Progenitor cell of endocrine pancreas (in vitro differentiated cells): ENCODE measurements around the gene UPP2. TPM values are rescaled to one million over a fixed set of nuclear protein-coding genes. Genes with fewer than 3 reads are reported as not detected.
A peak's percentile ranks its signal among the peaks of the same experiment; 100 is the strongest.

Experiments
- DNase-seq: peaks from one replicate; pipeline ENCODE4 v3.0.0; 2021; ENCODE audit warnings: low spot score; ENCODE audit not compliant: unreplicated experiment
- H3K27ac Mint-ChIP-seq: 2 replicates; pipeline ENCODE4 v1.8.0; 2021; ENCODE audit warnings: mild to moderate bottlenecking, moderate library complexity, mixed read lengths
- H3K27me3 Mint-ChIP-seq: 2 replicates; pipeline ENCODE4 v1.8.0; 2021; ENCODE audit warnings: mixed read lengths
- H3K36me3 Mint-ChIP-seq: 2 replicates; pipeline ENCODE4 v1.8.0; 2022; ENCODE audit warnings: mixed read lengths; ENCODE audit not compliant: insufficient read depth
- H3K4me1 Mint-ChIP-seq: 2 replicates; pipeline ENCODE4 v1.8.0; 2021; ENCODE audit warnings: low read depth, mixed read lengths
- H3K4me3 Mint-ChIP-seq: 2 replicates; pipeline ENCODE4 v1.8.0; 2021; ENCODE audit warnings: low read depth, mild to moderate bottlenecking, moderate library complexity, mixed read lengths
- H3K9me3 Mint-ChIP-seq: 2 replicates; pipeline ENCODE4 v1.8.0; 2021; ENCODE audit warnings: low read depth, mixed read lengths
- total RNA-seq: library from RNA; stranded (reverse); gene quantifications from 2 replicates; pipeline ENCODE4 v1.2.1, GENCODE V29; 2021
- TF ChIP-seq, protein P1 (sequence below): fragments of 200-600 bp; sonication (generic); IDR thresholded peaks from one replicate; pipeline ENCODE4 v1.5.0; 2021; ENCODE audit warnings: antibody characterized with exemption, mild to moderate bottlenecking; ENCODE audit not compliant: unreplicated experiment

Gene UPP2
- total RNA-seq, 1 donor from 2014 or later: not detected

DNA sequence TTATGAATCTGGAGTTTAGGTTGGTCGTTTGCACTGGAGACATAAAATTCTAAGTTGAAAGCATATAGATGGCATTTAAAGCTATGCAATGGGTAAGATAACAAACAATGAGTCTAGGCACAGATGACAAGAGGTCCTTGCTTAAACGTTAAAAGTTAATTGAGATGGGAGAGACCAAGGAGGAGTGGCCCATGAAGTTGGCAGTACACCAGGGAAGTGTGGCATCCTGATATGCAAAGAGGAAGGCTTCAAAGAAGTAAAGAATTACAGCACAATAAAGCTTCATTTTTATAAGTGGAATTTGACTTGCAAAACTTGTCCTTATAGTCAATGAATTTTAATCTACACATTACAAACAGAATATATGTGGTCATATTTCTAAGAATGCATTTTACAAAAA, 23.2 kb downstream of the UPP2 start:
- Mint-ChIP-seq H3K27ac (no peak overlapping the region), H3K4me3 (no peak overlapping the region), H3K9me3 (no peaks in the 10 kb centered on the region), H3K36me3 (no peaks in the 10 kb centered on the region), H3K4me1 (peaks cover 36% of the 10 kb centered on the region), H3K27me3 (peaks cover 5% of the 10 kb centered on the region)
- TF ChIP-seq, protein P1, sequence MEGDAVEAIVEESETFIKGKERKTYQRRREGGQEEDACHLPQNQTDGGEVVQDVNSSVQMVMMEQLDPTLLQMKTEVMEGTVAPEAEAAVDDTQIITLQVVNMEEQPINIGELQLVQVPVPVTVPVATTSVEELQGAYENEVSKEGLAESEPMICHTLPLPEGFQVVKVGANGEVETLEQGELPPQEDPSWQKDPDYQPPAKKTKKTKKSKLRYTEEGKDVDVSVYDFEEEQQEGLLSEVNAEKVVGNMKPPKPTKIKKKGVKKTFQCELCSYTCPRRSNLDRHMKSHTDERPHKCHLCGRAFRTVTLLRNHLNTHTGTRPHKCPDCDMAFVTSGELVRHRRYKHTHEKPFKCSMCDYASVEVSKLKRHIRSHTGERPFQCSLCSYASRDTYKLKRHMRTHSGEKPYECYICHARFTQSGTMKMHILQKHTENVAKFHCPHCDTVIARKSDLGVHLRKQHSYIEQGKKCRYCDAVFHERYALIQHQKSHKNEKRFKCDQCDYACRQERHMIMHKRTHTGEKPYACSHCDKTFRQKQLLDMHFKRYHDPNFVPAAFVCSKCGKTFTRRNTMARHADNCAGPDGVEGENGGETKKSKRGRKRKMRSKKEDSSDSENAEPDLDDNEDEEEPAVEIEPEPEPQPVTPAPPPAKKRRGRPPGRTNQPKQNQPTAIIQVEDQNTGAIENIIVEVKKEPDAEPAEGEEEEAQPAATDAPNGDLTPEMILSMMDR: no peak
- no peak for DNase-seq

DNA sequence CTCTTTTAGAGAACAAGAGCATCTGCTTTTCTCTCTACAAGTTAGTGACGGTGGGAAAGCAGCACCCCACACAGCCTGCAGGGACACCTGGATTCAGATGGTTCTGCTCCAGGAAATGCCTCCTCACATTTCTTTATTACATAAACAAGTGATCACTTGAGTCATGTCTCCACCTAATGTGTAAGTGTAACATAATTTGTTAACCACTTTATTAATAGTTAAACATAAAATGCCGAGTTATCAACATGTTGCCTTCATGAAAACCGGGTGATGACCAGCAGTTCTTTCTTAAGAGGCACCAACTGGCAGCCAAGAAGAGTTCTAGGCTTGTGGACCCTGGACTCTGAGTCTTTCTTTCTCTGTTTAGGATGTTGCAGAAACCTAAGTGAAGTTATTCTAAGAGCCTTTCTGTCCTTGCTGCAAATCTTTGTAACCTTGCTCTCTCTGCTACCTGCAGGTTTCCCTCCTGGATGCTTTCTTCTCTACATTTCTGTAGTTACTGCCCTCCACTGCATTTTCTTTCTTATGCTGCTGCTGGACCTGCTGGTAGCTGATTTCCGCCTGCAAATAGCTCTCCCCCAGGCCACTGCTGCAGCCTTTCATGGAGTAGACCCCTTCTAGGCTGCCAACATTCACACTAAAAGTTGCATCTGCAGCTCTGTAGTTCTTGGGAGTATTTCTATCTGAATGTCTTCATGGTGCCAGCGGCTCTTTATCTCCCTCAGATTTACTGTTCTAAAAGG, 24.3 kb downstream of the UPP2 start:
- H3K27me3 Mint-ChIP-seq: peaks cover 5% of the 10 kb centered on the region
- TF ChIP-seq, protein P1: no peak
- DNase-seq: no peak
- peak overlapping the region; percentile 7 for H3K27ac Mint-ChIP-seq
- H3K4me1 Mint-ChIP-seq: peaks cover 35% of the 10 kb centered on the region
- H3K4me3 Mint-ChIP-seq: no peak overlapping the region
- H3K36me3 Mint-ChIP-seq: no peaks in the 10 kb centered on the region
- H3K9me3 Mint-ChIP-seq: no peaks in the 10 kb centered on the region

DNA sequence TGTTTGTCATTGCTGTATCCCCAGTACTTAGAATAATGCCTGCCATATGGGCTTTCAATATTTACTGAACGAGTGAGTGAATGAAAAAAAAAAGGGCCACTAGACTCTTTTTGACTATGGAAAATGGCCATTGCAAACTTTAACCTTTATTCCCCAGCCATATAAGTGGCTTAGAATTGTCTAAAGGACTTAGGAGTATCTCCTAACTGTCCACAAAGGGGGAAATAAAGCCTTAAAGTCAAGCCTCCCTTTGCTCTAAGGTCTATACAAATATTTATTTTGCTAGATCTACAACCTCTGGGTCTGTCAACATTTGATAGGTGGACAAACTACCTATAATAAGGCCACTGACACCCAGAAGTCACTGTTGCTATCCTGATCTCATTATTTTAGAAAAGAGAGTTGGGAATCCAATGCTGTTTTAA, 25.7 kb downstream of the UPP2 start:
- Mint-ChIP-seq H3K4me3 (no peak overlapping the region), H3K36me3 (no peaks in the 10 kb centered on the region), H3K27me3 (peaks cover 5% of the 10 kb centered on the region), H3K9me3 (peaks cover 1% of the 10 kb centered on the region), H3K4me1 (peaks cover 49% of the 10 kb centered on the region), H3K27ac (no peak overlapping the region)
- TF ChIP-seq, protein P1: no peak
- DNase-seq: no peak

DNA sequence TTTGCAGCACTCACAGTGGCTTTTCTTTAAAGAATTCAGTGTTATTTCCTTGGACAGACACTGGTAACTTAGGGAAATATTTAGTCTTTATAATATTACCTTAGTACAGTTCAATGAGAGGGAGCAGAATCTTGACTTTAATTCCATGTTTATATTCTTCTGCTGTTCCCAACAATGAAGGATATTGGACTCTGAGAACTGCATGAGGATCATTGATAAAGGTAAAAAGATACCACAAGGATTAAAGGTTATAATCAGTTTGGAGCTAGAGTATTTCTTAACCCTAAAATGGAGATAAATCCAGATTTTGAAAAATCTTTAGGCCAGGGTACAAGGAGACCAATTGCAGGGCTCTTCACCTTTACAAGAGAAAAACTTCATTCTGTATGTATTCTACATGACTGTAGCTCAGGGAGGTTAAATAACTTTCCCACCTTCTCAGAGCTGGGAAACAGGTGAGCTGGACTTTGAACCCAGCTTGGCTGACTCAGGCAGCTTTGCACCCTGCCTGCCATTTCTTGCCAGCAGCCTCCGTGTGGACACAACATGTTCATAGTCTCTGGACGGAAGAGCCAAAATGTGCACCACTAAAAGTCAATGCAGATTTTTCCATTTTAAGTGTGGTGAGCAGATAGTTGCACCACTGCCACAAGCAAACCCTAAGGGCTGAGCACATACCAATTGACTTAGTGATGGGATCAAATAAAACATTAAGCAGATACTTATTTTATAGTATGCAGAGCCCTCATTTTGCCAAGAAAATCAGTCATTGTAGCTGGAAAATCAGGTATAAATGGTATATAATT, 26.7 kb downstream of the UPP2 start:
- Mint-ChIP-seq H3K4me3 (peak overlapping the region; percentile 40), H3K36me3 (no peaks in the 10 kb centered on the region), H3K27ac (peak overlapping the region; percentile 54), H3K4me1 (peaks cover 51% of the 10 kb centered on the region), H3K9me3 (peaks cover 4% of the 10 kb centered on the region), H3K27me3 (no peaks in the 10 kb centered on the region)
- DNase-seq: no peak
- TF ChIP-seq, protein P1: no peak

DNA sequence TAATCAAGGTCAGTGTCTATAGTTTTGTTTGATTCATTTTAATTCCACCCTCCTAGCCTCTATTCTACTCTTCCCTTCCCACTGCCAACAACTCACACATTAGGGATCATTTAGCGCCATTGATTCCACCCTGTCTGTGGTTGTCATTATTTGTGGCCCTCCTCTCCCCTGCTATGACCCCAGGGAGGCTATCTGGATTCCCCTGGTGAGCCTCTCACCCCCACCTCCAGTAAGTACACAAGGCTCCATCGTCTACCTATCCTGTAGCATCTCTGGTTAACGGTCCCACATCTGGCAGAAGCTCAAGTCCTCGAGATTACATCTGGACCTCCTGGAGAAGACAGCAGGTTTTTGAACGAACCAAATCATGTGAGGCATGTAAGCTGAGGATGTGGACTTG, 27.4 kb downstream of the UPP2 start:
- TF ChIP-seq, protein P1: no peak

More for the DNA sequence above, 27.4 kb downstream of the UPP2 start:
- Mint-ChIP-seq H3K36me3 (no peaks in the 10 kb centered on the region), H3K9me3 (peaks cover 4% of the 10 kb centered on the region), H3K4me3 (peak overlapping the region; percentile 34), H3K27ac (peak overlapping the region; percentile 34), H3K4me1 (peaks cover 52% of the 10 kb centered on the region), H3K27me3 (no peaks in the 10 kb centered on the region)
- DNase-seq: no peak
